ENCODE measurements around the gene CMSS1. TPM values are rescaled to one million over a fixed set of nuclear protein-coding genes. Genes with fewer than 3 reads are reported as not detected.
"Not testable (repeated sequence)": the region's sequence is repeated elsewhere in the genome, so short reads cannot be mapped to it uniquely, and the experiment has no call there.

CMSS1 gene
- polyA plus RNA-seq, 2 of the 4 experiments (the other 2 are of a cell fraction), result 61.1 to 62.9 TPM

GRCh38 chr3:100048248-100048647 is 230.6 kb downstream of the CMSS1 start:
- DNase-seq (ENCODE audit: low read depth in 1 of 2, low spot score in 1 of 2) (no peak), FAIRE-seq (no peak), ATAC-seq (peak in 1 of 2 experiments; percentile 15; a peak in 2 of 6 replicates)
- ChIA-PET CTCF (interaction anchor here (0.6 to 2.6 kb wide), 6 partner anchors 9 to 722 kb away, joined by 3 to 11 read pairs (median 3); no protein-coding TSS in a partner anchor), POLR2A (no interaction called here)
- Histone ChIP-seq H3K27ac (peak overlapping the region; percentile 72 to 73), H3K4me2 (peak overlapping the region; percentile 80), H3K4me3 (no peak overlapping the region), H3K4me1 (peaks cover 37% of the 10 kb centered on the region), H3K9me3 (no peaks in the 10 kb centered on the region)
- TF ChIP-seq HOXA7 (CRISPR knock-in tag; IDR thresholded peaks at IDR 0.05) (no peak), JUN (IDR thresholded peaks at IDR 0.05) (no peak), HEYL (CRISPR knock-in tag; IDR thresholded peaks at IDR 0.05) (no peak), TP53 (CRISPR knock-in tag; IDR thresholded peaks at IDR 0.05) (no peak)
- 87% methylated on average over 3 of the region's 3 CpGs for WGBS (ENCODE audit: missing lambda C conversion rate)

GRCh38 chr3:100051513-100051912 is 233.9 kb downstream of the CMSS1 start:
- CTCF ChIA-PET; H3K4me3 ChIP-seq; ATAC-seq; DNase-seq (ENCODE audit: low read depth in 1 of 2, low spot score in 1 of 2); FAIRE-seq; H3K27ac ChIP-seq; H3K4me2 ChIP-seq; POLR2A ChIA-PET; H3K9me3 ChIP-seq: not testable (repeated sequence)
- WGBS (ENCODE audit: missing lambda C conversion rate), result 87% methylated on average over 3 of the region's 3 CpGs
- peaks cover 21% of the 10 kb centered on the region for H3K4me1 ChIP-seq

GRCh38 chr3:100053951-100054620 is 236.4 kb downstream of the CMSS1 start:
- Histone ChIP-seq H3K4me1 (no peaks in the 10 kb centered on the region), H3K9me3 (no peaks in the 10 kb centered on the region), H3K27ac (no peak overlapping the region), H3K4me2 (no peak overlapping the region), H3K4me3 (no peak overlapping the region)
- 93% methylated on average over 6 of the region's 6 CpGs for WGBS (ENCODE audit: missing lambda C conversion rate)
- ATAC-seq, result no peak
- TF ChIP-seq TFCP2L1 (CRISPR knock-in tag; IDR thresholded peaks at IDR 0.05) (no peak), ELK1 (IDR thresholded peaks at IDR 0.05; ENCODE audit: low read depth, low read length) (no peak), RAD21 (conservative IDR thresholded peaks at IDR 0.05 in 1 of 2, IDR thresholded peaks at IDR 0.05 in 1 of 2) (no peak)
- FAIRE-seq, result peak; percentile 36
- ChIA-PET CTCF (interaction anchor here (1.2 to 1.4 kb wide), 2 partner anchors 15 to 211 kb away, joined by 3 read pairs; no protein-coding TSS in a partner anchor), POLR2A (no interaction called here)
- no peak for DNase-seq (ENCODE audit: low read depth in 1 of 2, low spot score in 1 of 2)

GRCh38 chr3:100057716-100058575 is 240.3 kb downstream of the CMSS1 start:
- Histone ChIP-seq H3K27ac (no peak overlapping the region), H3K4me2 (no peak overlapping the region), H3K9me3 (no peaks in the 10 kb centered on the region), H3K4me3 (no peak overlapping the region), H3K4me1 (no peaks in the 10 kb centered on the region)
- no peak for TF ChIP-seq CBX8 (IDR thresholded peaks at IDR 0.05)
- TF ChIP-seq SREBF2 (IDR thresholded peaks at IDR 0.05), result no peak
- no peak for TF ChIP-seq GATA3 (IDR thresholded peaks at IDR 0.05; ENCODE audit: borderline replicate concordance)
- 90% methylated on average over 8 of the region's 8 CpGs for WGBS (ENCODE audit: missing lambda C conversion rate)
- FAIRE-seq (no peak), ATAC-seq (no peak), DNase-seq (ENCODE audit: low read depth in 1 of 2, low spot score in 1 of 2) (no peak)
- CTCF ChIA-PET, result interaction anchor here (0.6 to 4.1 kb wide), 7 partner anchors 11 to 207 kb away, joined by 3 to 11 read pairs (median 3); no protein-coding TSS in a partner anchor
- POLR2A ChIA-PET, result no interaction called here

- H3K4me3 ChIP-seq, result no peak overlapping the region
- CTCF ChIA-PET, result interaction anchor here (0.9 to 4.1 kb wide), 3 partner anchors 12 to 228 kb away, joined by 3 to 11 read pairs (median 5); no protein-coding TSS in a partner anchor
- 94% methylated on average over 3 of the region's 3 CpGs for WGBS (ENCODE audit: missing lambda C conversion rate)
- no peak overlapping the region for H3K27ac ChIP-seq
- TF ChIP-seq MAFK (IDR thresholded peaks at IDR 0.05; ENCODE audit: partially characterized antibody) (no peak), GATA3 (IDR thresholded peaks at IDR 0.05; ENCODE audit: borderline replicate concordance) (no peak), SREBF2 (IDR thresholded peaks at IDR 0.05) (no peak), BHLHE40 (IDR thresholded peaks at IDR 0.05; ENCODE audit: low read depth, low read length) (no peak), EHMT2 (IDR thresholded peaks at IDR 0.05; ENCODE audit: low read depth) (no peak), CHD2 (IDR thresholded peaks at IDR 0.05; ENCODE audit: low read length, partially characterized antibody) (no peak), HOXB13 (CRISPR knock-in tag; IDR thresholded peaks at IDR 0.05; ENCODE audit: low read depth) (no peak), HEYL (CRISPR knock-in tag; IDR thresholded peaks at IDR 0.05) (no peak), JUN (IDR thresholded peaks at IDR 0.05) (no peak), SMC3 (IDR thresholded peaks at IDR 0.05) (no peak), JUNB (IDR thresholded peaks at IDR 0.05) (no peak)
- H3K4me2 ChIP-seq, result no peak overlapping the region
- POLR2A ChIA-PET, result no interaction called here
- no peak for FAIRE-seq
- DNase-seq (ENCODE audit: low read depth in 1 of 2, low spot score in 1 of 2), result no peak
- peaks cover 9% of the 10 kb centered on the region; the same call in 2 of the 3 replicates for H3K4me1 ChIP-seq
- ATAC-seq, result no peak
- H3K9me3 ChIP-seq, result no peaks in the 10 kb centered on the region
These were observed 241.8 kb downstream of the CMSS1 start for GRCh38 chr3:100059472-100059871.

All from A549 (cell line).